HL-60 (cell line): Measurements from ENCODE around the gene EXOC3L2.

ENCODE experiments used
- DNase-seq, 2 experiments: peaks; one replicate each; pipeline ENCODE4 v3.0.0-alpha.2; 2010 to 2020; ENCODE audit warnings: low read depth in 1 of 2, low spot score in 1 of 2
- H3K27ac ChIP-seq: fragments of 250-450 bp; sonication (Bioruptor Pico); replicated peaks from 2 replicates; pipeline ENCODE4 v1.5.1; 2020; ENCODE audit warnings: mild to moderate bottlenecking, moderate library complexity
- H3K27me3 ChIP-seq: fragments of 250-450 bp; sonication (Bioruptor Pico); 2 replicates; pipeline ENCODE4 v1.5.1; 2021; ENCODE audit warnings: mild to moderate bottlenecking, moderate library complexity; ENCODE audit not compliant: insufficient read depth, poor library complexity, severe bottlenecking
- H3K4me3 ChIP-seq: replicated peaks from 2 replicates; pipeline ENCODE4 v1.5.1; 2011; ENCODE audit warnings: mild to moderate bottlenecking, control low read depth, low read length; ENCODE audit not compliant: insufficient read depth
- CTCF ChIP-seq: IDR thresholded peaks from one replicate; pipeline ENCODE4 v1.5.1; 2011; ENCODE audit warnings: low read length, control low read depth, inconsistent platforms; ENCODE audit not compliant: insufficient read depth
- GABPA ChIP-seq: IDR thresholded peaks from 2 replicates; pipeline ENCODE4 v1.6.1; 2012; ENCODE audit warnings: low read depth
- POLR2AphosphoS5 ChIP-seq: IDR thresholded peaks from 2 replicates; pipeline ENCODE4 v1.6.1; 2012; ENCODE audit warnings: low read depth
- REST ChIP-seq: IDR thresholded peaks from 2 replicates; pipeline ENCODE4 v1.6.1; 2012; ENCODE audit warnings: low read depth; ENCODE audit not compliant: insufficient replicate concordance
- SPI1 ChIP-seq: IDR thresholded peaks from 2 replicates; pipeline ENCODE4 v1.6.1; 2012; ENCODE audit warnings: low read depth, mild to moderate bottlenecking, borderline replicate concordance

The EXOC3L2 gene

GRCh38 chr19:45262570-45262969 lies 17.4 kb upstream of the EXOC3L2 start:
- TF ChIP-seq CTCF: no peak
- no peak for TF ChIP-seq GABPA
- no peak for TF ChIP-seq SPI1
- TF ChIP-seq POLR2AphosphoS5: no peak
- no peak for TF ChIP-seq REST
- no peaks in the 10 kb centered on the region for H3K27me3 ChIP-seq
- H3K4me3 ChIP-seq: no peak overlapping the region
- DNase-seq: no peak
- H3K27ac ChIP-seq: no peak overlapping the region

GRCh38 chr19:45258862-45259261 lies 13.7 kb upstream of the EXOC3L2 start:
- H3K27ac ChIP-seq: no peak overlapping the region
- DNase-seq: no peak
- no peak overlapping the region for H3K4me3 ChIP-seq
- no peaks in the 10 kb centered on the region for H3K27me3 ChIP-seq
- TF ChIP-seq GABPA (no peak), SPI1 (no peak), REST (no peak), POLR2AphosphoS5 (no peak), CTCF (no peak)

- H3K4me3 ChIP-seq: no peak overlapping the region
- H3K27ac ChIP-seq: no peak overlapping the region
- TF ChIP-seq GABPA (no peak), POLR2AphosphoS5 (no peak), SPI1 (no peak), CTCF (no peak), REST (no peak)
- no peak for DNase-seq
- no peaks in the 10 kb centered on the region for H3K27me3 ChIP-seq
Measured at GRCh38 chr19:45256836-45257235, 11.6 kb upstream of the EXOC3L2 start.
